Measurements from ENCODE around the gene PPP6R2. TPM values are rescaled to one million over a fixed set of nuclear protein-coding genes. Genes with fewer than 3 reads are reported as not detected.

The PPP6R2 gene
- total RNA-seq, 1 donor from 2014 or later: 55.5 TPM

DNA sequence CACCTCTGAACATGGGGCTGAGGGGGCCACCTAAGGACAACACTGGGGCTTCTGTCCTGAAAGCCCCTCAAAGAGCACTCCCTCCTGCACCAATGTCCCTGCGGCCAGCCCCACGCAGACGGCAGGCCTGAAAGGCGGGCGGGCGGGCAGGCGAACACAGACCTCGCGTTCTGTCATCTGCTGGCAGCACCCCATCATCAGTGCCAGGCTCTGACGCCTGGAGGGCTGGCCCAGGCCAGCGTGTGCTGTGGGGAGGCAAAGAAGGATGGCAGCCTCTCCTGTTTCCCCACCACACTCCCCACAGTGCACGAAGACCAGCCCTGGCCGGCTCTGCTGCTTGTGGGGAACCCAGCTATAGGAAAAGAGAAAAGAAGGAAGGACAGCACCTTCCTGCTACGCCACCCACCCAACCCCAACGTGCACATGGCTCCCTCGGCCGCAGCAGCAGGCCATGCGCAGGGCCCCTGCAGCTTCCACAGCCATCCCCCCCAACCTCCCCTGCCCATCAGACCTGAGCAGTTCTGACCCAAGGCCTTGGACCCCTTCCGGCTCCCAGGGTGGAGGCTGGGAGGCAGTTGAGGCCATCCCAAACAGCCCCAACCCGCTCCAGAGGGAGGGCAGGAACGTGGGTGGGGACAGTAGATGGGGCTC is 128.2 kb downstream of the PPP6R2 start:
- TF ChIP-seq, protein P1, sequence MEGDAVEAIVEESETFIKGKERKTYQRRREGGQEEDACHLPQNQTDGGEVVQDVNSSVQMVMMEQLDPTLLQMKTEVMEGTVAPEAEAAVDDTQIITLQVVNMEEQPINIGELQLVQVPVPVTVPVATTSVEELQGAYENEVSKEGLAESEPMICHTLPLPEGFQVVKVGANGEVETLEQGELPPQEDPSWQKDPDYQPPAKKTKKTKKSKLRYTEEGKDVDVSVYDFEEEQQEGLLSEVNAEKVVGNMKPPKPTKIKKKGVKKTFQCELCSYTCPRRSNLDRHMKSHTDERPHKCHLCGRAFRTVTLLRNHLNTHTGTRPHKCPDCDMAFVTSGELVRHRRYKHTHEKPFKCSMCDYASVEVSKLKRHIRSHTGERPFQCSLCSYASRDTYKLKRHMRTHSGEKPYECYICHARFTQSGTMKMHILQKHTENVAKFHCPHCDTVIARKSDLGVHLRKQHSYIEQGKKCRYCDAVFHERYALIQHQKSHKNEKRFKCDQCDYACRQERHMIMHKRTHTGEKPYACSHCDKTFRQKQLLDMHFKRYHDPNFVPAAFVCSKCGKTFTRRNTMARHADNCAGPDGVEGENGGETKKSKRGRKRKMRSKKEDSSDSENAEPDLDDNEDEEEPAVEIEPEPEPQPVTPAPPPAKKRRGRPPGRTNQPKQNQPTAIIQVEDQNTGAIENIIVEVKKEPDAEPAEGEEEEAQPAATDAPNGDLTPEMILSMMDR (IDR thresholded peaks at IDR 0.05): no peak
- Histone ChIP-seq H3K9me3 (no peaks in the 10 kb centered on the region), H3K27ac (no peak overlapping the region), H3K4me1 (peaks cover 25 to 44% of the 10 kb centered on the region in 2 donors), H3K4me3 (no peak overlapping the region), H3K36me3 (peaks cover 18 to 19% of the 10 kb centered on the region in 2 donors), H3K27me3 (no peaks in the 10 kb centered on the region)
- intact Hi-C loops (cut with DNase I): no loop called here
- no peak for DNase-seq (ENCODE audit: low spot score in 2 of 2)

DNA sequence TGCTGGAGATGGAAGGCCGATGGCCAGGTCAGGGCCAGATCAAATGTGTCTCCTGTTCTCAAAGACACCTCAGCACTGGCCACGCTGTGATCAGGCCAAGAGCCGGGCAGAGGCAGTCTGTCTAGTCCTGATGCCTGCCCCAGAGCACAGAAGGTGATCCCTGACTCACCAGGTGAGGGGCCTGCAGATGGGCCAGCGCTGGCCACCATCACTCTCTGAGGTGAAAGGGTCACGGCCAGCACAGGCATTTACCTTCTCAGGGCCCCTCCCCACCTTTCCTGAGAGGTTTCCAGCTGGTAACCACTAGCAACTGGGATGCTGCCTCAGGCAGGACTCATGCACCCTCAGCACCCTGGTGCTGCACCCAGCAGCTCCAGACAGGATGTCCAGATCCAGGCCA is 128.8 kb downstream of the PPP6R2 start:
- no peak for DNase-seq (ENCODE audit: low spot score in 2 of 2)
- Histone ChIP-seq H3K4me3 (no peak overlapping the region), H3K27me3 (no peaks in the 10 kb centered on the region), H3K4me1 (peaks cover 25 to 44% of the 10 kb centered on the region in 2 donors), H3K36me3 (peaks cover 12% of the 10 kb centered on the region in 2 donors), H3K27ac (no peak overlapping the region), H3K9me3 (no peaks in the 10 kb centered on the region)
- TF ChIP-seq, protein P1 (IDR thresholded peaks at IDR 0.05): no peak
- intact Hi-C loops (cut with DNase I): no loop called here

DNA sequence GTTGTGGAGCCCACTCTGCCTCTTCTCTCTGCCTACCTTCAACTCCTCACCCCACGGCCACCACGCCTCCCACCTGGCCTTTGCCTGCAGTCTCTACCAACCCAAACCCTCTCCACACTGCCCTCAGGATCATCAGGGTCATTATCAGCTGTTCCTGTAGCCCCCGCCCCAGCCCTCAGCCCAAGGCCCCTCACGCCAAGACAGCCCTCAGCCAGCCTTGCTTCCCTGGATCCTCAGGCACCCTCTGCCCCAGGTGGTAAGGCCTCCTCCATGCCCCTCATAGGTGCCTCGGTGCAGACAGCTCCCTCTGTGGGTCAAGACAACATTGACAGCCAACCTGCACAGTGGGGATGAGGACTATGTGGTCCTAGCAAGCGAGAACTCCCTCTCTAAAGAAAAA is 130.0 kb downstream of the PPP6R2 start:
- TF ChIP-seq, protein P1 (IDR thresholded peaks at IDR 0.05): no peak
- Histone ChIP-seq H3K36me3 (peaks cover under 1 to 2% of the 10 kb centered on the region in 2 donors), H3K27me3 (no peaks in the 10 kb centered on the region), H3K4me3 (peak overlapping the region; percentile 92 to 97), H3K9me3 (no peaks in the 10 kb centered on the region), H3K27ac (no peak overlapping the region), H3K4me1 (peaks cover 25 to 44% of the 10 kb centered on the region in 2 donors)
- DNase-seq (ENCODE audit: low spot score in 2 of 2): no peak
- intact Hi-C loops (cut with DNase I): no loop called here

DNA sequence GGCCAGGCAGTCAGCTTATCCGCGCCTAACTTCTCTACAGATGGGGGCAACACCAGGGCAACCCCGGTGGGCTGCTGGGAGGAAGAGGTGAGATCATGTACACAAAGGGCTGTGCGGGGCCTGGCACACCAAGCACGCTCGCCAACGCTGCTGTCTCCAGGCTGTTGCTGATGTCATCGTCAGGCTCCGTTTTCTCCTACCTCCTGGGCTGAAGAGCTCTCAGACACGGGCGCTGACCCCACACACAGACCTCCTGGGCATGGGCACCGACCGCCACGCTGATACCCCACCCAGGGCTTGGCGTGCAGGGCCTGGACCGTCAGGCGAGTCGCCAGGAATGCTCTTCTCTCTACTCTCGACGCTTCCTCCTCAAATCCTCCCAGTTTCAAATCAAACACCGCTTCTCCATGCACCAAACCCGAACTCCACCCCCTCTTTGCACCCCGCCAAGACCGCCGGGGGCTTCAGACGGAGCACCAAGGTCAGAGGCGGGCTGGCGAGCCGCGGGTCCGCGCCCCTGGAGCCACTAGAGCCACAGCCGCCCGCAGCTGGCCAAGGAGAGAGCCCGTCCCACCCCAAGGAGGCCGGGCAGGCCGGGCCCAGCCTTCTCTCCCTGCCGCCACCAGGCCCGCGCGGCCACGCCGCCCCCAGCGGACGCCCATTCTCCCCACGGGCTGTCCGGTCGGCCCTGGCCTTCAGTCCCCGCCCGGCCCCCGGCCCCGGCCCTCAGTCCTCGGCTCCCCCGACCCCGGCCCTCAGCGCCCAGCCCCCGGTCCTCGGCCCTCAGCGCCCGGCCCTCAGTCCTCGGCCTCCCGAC is 130.9 kb downstream of the PPP6R2 start:
- H3K27ac ChIP-seq: peak overlapping the region; percentile 59 to 72
- no peaks in the 10 kb centered on the region for H3K27me3 ChIP-seq
- H3K4me1 ChIP-seq: peaks cover 25 to 44% of the 10 kb centered on the region in 2 donors
- no peaks in the 10 kb centered on the region for H3K36me3 ChIP-seq
- H3K4me3 ChIP-seq: peak overlapping the region; percentile 92 to 97
- H3K9me3 ChIP-seq: no peaks in the 10 kb centered on the region
- TF ChIP-seq, protein P1 (IDR thresholded peaks at IDR 0.05): no peak
- intact Hi-C loops (cut with DNase I): no loop called here
- no peak for DNase-seq (ENCODE audit: low spot score in 2 of 2)

DNA sequence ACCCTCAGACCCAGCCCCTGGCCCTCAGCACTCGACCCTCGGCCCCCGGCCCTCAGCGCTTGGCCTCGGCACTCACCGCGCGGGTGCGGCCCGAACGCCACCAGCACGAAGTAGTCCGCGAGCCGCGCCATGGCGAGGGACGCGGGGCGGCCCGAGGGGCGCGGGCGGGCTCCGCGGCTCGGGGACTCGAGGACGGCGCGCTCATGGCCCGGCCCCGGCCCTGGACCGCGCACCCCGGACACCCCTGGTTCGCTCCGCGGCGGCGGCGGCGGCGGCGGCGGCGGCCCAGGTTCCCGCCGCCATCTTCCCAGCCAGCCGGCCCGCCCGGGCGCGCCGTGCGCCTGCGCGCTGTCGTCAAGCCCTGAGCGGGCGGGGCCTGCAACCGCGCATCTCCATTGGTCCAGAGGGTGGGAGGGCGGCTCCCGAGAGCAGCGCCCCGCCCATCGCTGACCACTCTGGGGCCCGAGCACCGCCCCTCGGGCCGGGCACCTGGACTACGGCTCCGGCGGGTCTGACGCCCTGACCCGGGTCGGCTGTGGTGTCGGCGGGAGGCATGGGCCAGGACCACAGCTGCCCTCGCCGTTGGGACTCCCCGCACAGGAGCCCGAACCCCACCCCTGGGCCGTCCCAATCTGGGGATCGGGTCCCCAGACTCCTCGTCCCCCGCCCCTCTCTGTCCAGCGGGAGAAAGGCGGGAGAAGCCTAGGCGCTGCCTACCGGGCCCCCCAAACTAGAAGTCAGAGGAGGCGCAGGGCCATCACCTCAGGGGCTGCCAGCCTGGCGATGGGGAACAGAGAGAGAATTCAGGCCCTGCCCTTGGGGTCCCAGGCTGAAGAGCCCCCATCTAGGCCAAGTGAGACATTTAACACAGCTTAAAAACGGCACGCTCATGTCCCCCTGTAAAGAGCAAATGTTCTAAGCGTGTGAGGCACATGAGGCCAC is 131.9 kb downstream of the PPP6R2 start, which contains the start of gene SBF1:
Gene SBF1, minus strand, starts transcription at position 326 of the 942 bp plus-strand sequence. Its CDS starts 195 bp downstream, at position 131.
- TF ChIP-seq, protein P1 (IDR thresholded peaks at IDR 0.05): no peak
- Histone ChIP-seq H3K4me1 (peaks cover 24 to 41% of the 10 kb centered on the region in 2 donors), H3K27me3 (no peaks in the 10 kb centered on the region), H3K36me3 (no peaks in the 10 kb centered on the region), H3K9me3 (no peaks in the 10 kb centered on the region), H3K27ac (peak within 1 kb of the TSS; percentile 70 to 75), H3K4me3 (peak within 1 kb of the TSS; percentile 92 to 97)
- peak; percentile 62 to 94 for DNase-seq (ENCODE audit: low spot score in 2 of 2)
- intact Hi-C loops (cut with DNase I): loop anchor here (1.0 kb wide), 1 partner anchor 32 kb away; the partner anchor contains the start of gene LMF2

Measured in ascending aorta (tissue), 2 donors.